Stimulated activated naive CD8-positive, alpha-beta T cell treated with anti-CD3 and anti-CD28 coated beads, Interleukin-15, amount 100 ng/mL, for 72 hours (primary cell): ENCODE data around the gene PIK3R4.
A peak's percentile ranks its signal among the peaks of the same experiment; 100 is the strongest.

Experiments
- ATAC-seq: fragments of 150-1000 bp; cut with Tn5 transposase; 2 replicates; pipeline ENCODE4 v1.10.0; 2021; ENCODE audit warnings: mild to moderate bottlenecking, moderate library complexity
- DNase-seq, 2 donors: peaks; one replicate each; pipeline ENCODE4 v3.0.0; 2021 to 2022
- H3K27ac Mint-ChIP-seq, 2 donors: one replicate each; pipeline ENCODE4 v1.8.0; 2022; ENCODE audit warnings: mild to moderate bottlenecking in 2 of 2, mixed read lengths in 2 of 2, moderate library complexity in 2 of 2
- H3K27me3 Mint-ChIP-seq: one replicate; pipeline ENCODE4 v1.8.0; 2022; ENCODE audit warnings: mixed read lengths
- H3K4me1 Mint-ChIP-seq: one replicate; pipeline ENCODE4 v1.8.0; 2022; ENCODE audit warnings: mild to moderate bottlenecking, mixed read lengths
- H3K4me3 Mint-ChIP-seq, 2 donors: one replicate each; pipeline ENCODE4 v1.8.0; 2022; ENCODE audit warnings: mild to moderate bottlenecking in 2 of 2, mixed read lengths in 2 of 2, moderate library complexity in 1 of 2
- H3K9me3 Mint-ChIP-seq, 2 donors: one replicate each; pipeline ENCODE4 v1.8.0; 2022; ENCODE audit warnings: mixed read lengths in 2 of 2

PIK3R4 gene

DNA sequence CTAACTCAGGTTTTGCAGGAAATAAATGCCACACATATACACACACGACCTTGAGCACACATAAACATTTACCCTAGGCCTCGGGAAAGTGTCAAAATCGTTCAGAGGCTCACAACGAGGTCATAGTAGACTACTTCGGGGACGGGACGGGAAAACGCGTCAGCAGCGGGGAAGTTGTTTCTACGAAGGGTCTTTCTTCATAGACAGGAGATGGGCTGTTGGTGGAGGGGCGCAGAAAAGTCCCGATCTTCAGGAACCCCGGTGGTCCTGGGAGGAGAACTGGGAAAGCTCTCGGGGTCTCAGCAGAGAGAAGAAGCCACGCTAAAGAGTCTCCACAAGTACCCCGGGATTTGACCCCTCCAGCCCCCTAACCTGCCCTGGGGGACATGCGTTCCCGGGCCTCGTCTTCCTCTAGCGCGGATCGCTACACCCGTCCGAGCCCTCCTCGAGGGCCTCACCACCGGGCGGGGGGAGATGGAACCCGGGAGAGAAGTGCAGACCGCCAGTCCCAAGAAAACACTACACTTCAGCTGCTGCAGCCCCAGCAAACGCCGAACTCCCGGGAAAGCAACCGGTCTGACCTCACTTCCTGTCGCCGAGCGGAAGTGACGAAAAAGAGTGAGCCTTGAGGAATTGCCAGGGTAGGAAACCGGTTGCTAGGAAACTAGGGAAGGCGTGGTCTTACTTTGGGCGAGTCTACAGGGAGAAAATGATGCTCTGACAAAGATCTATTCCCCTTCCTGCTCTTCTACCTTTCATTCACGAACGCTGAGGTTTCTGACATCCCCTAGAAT, at the start of gene PIK3R4:
PIK3R4 (minus strand) TSS at position 584 of the 794 bp plus-strand sequence. CDS start 1,611 bp downstream, outside the sequence.
- H3K4me3 Mint-ChIP-seq = peak within 1 kb of the TSS; percentile 88 to 90
- H3K27me3 Mint-ChIP-seq = no peaks in the 10 kb centered on the region
- no peaks in the 10 kb centered on the region for H3K9me3 Mint-ChIP-seq
- DNase-seq (peak; percentile 83 to 94), ATAC-seq (peak; percentile 93)
- H3K27ac Mint-ChIP-seq = peak within 1 kb of the TSS; percentile 94
- peaks cover 49% of the 10 kb centered on the region for H3K4me1 Mint-ChIP-seq

- Mint-ChIP-seq H3K4me3 (no peak overlapping the region), H3K27me3 (peaks cover 15% of the 10 kb centered on the region), H3K9me3 (no peaks in the 10 kb centered on the region), H3K27ac (no peak overlapping the region), H3K4me1 (no peaks in the 10 kb centered on the region)
- no peak for ATAC-seq
- DNase-seq = no peak
These were observed 48.8 kb upstream of the PIK3R4 start for GRCh38 chr3:130795396-130795795.

DNA sequence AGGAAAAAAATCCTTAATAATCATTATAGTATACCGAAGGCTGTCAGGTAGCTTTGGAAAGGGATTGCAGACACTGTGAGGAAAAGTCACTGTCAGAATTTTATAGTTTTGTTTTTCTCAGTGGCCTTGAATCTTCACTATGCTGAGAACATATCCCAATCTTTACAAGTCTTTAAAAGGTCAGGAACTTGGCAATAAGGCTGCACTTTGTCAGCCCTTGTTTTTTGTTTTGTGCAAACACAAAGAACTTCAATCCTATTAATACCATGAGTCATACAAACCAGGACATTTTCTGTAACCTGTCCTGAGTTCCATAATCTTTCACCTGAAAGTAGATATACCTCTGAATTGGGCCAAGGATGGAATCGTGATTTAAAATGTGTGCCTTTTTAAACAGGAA, 45.6 kb upstream of the PIK3R4 start:
- no peaks in the 10 kb centered on the region for H3K9me3 Mint-ChIP-seq
- H3K27me3 Mint-ChIP-seq = peaks cover 23% of the 10 kb centered on the region
- H3K4me1 Mint-ChIP-seq = no peaks in the 10 kb centered on the region
- no peak overlapping the region for H3K4me3 Mint-ChIP-seq
- H3K27ac Mint-ChIP-seq = no peak overlapping the region
- DNase-seq (no peak), ATAC-seq (no peak)

- H3K9me3 Mint-ChIP-seq = no peaks in the 10 kb centered on the region
- ATAC-seq = no peak
These were observed 43.2 kb upstream of the PIK3R4 start for GRCh38 chr3:130789782-130790322.

DNA sequence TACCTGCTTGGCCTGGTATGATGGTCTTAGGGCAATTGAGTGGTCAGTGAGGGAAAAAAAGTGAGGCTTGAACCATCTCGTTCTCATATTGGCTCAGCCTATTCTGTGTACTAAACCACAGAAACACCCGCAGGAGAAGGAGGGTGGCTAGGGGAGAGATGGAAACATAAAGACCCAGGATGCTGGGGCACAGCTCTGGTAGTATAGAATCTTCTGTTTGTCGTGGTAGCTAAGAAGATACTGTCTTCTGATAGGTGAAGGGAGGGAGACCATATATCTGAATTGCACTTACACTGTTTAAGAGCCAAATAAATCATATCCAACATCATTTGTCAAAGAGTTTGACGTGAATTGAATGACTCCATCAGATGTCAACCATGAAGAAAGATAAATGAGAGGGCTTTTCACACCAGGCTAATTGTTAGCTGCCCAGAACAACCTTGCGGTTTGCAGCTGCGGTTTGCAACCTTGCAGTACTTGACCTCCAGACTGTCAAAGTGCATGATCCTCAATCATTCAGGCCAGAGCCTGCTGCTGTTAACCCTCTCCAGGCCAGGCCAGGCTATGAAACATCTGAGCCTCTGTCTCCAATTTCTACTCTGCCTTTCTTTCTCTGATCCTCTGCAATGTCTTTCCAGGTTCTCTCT, 40.9 kb upstream of the PIK3R4 start:
- H3K27ac Mint-ChIP-seq = no peak overlapping the region
- H3K4me3 Mint-ChIP-seq = no peak overlapping the region
- no peaks in the 10 kb centered on the region for H3K9me3 Mint-ChIP-seq
- H3K27me3 Mint-ChIP-seq = peaks cover 14% of the 10 kb centered on the region
- no peak for ATAC-seq
- no peak for DNase-seq
- no peaks in the 10 kb centered on the region for H3K4me1 Mint-ChIP-seq

More at GRCh38 chr3:130789782-130790322, 43.2 kb upstream of the PIK3R4 start:
- Mint-ChIP-seq H3K27ac (no peak overlapping the region), H3K4me3 (no peak overlapping the region), H3K4me1 (no peaks in the 10 kb centered on the region), H3K27me3 (peaks cover 23% of the 10 kb centered on the region)
- no peak for DNase-seq

GRCh38 chr3:130786306-130786705, 39.7 kb upstream of the PIK3R4 start:
- DNase-seq (no peak), ATAC-seq (no peak)
- no peak overlapping the region for H3K27ac Mint-ChIP-seq
- H3K27me3 Mint-ChIP-seq = peaks cover 8% of the 10 kb centered on the region
- no peaks in the 10 kb centered on the region for H3K4me1 Mint-ChIP-seq
- no peaks in the 10 kb centered on the region for H3K9me3 Mint-ChIP-seq
- H3K4me3 Mint-ChIP-seq = no peak overlapping the region

GRCh38 chr3:130783629-130784028, 37.0 kb upstream of the PIK3R4 start:
- DNase-seq = no peak
- Mint-ChIP-seq H3K27me3 (peaks cover 8% of the 10 kb centered on the region), H3K4me1 (no peaks in the 10 kb centered on the region), H3K4me3 (no peak overlapping the region), H3K9me3 (no peaks in the 10 kb centered on the region), H3K27ac (no peak overlapping the region)
- no peak for ATAC-seq

DNA sequence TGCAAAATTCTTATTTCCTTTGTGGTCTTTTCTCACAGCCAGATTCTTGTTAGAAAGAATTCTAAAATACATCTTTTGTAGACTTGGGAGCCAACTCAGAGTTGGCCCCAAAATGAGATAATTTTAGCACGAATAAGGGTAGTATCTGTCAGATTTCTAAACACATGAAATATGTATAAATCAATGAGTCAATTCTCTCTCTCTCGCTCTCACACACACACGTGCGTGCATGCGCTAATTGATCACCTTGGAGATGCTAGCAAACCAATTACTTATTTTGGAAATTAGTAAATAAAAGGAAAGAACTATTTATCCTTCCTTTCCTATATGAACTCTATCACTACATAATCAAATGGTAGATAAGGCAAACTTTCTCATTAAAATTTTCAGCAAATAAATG, 32.9 kb upstream of the PIK3R4 start:
- DNase-seq = no peak
- no peaks in the 10 kb centered on the region for H3K9me3 Mint-ChIP-seq
- peaks cover 11% of the 10 kb centered on the region for H3K27me3 Mint-ChIP-seq
- no peak overlapping the region for H3K4me3 Mint-ChIP-seq
- no peak for ATAC-seq
- no peak overlapping the region for H3K27ac Mint-ChIP-seq
- no peaks in the 10 kb centered on the region for H3K4me1 Mint-ChIP-seq

- Mint-ChIP-seq H3K27ac (no peak overlapping the region), H3K4me3 (no peak overlapping the region), H3K27me3 (peaks cover 11% of the 10 kb centered on the region), H3K9me3 (no peaks in the 10 kb centered on the region), H3K4me1 (no peaks in the 10 kb centered on the region)
- DNase-seq (no peak), ATAC-seq (no peak)
These were observed 32.4 kb upstream of the PIK3R4 start for GRCh38 chr3:130779031-130779430.

DNA sequence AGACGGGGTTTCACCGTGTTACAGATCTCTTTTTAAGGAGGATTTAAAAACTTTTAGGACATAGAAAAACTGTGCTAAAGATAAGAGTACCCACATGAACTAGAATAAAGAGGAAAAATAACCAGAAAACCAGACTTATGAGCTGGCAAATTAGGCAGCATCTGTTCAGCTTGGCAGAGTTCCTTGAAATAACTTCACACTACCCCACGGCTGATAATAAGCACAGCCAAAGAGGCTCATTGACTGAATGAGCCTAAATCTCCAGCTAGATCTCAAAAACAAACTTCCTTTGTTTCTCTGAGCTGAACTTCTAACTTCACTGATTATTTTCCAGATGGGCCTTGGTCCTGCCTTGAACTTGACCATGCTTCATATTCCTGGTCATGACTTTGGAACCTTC, 26.7 kb upstream of the PIK3R4 start:
- no peak for DNase-seq
- peaks cover 14% of the 10 kb centered on the region for H3K27me3 Mint-ChIP-seq
- H3K9me3 Mint-ChIP-seq = no peaks in the 10 kb centered on the region
- no peak overlapping the region for H3K4me3 Mint-ChIP-seq
- no peak for ATAC-seq
- no peak overlapping the region for H3K27ac Mint-ChIP-seq
- no peaks in the 10 kb centered on the region for H3K4me1 Mint-ChIP-seq

DNA sequence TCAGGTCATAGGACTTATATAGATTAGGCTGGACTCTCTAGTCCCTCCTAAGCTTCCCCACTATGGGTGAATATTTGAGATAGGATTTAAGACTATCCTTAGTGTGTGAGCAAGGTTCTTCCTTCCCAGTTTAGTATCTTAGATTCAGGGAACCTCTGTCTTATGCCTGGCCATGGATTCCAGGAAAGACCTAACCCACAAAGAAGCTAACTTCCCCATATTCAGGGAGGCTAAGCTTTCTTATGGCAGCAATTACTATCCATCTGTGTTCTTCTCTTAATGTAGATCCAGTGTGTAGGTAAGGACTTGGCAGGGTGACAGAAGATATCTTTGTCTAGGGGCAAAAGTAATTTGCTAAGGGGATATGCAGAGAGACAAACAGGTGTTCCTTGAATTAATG, 25.5 kb upstream of the PIK3R4 start:
- Mint-ChIP-seq H3K27me3 (peaks cover 18% of the 10 kb centered on the region), H3K4me3 (no peak overlapping the region), H3K4me1 (no peaks in the 10 kb centered on the region), H3K27ac (no peak overlapping the region), H3K9me3 (no peaks in the 10 kb centered on the region)
- no peak for DNase-seq
- no peak for ATAC-seq

DNA sequence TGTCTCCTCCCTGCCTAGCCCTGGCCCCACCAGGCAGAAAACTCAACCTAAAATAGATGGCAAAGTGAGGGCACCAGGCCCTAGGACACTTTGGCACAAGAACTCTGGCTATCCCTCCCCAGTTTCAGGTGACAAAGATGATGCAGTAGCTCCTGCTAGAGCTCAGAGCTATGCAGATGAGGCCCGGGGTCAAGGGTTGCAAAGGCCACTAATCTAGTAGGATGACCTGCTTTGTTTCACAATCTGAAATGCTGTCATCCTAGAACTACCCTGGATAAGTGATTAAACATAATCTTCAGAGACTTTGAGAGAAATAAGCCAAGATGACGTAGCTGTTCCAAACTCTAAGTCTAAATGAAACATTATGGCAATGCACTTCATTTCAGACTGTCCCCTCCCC, 24.0 kb upstream of the PIK3R4 start:
- Mint-ChIP-seq H3K4me1 (no peaks in the 10 kb centered on the region), H3K27ac (no peak overlapping the region), H3K9me3 (no peaks in the 10 kb centered on the region), H3K4me3 (no peak overlapping the region), H3K27me3 (peaks cover 19% of the 10 kb centered on the region)
- ATAC-seq (no peak), DNase-seq (no peak)

DNA sequence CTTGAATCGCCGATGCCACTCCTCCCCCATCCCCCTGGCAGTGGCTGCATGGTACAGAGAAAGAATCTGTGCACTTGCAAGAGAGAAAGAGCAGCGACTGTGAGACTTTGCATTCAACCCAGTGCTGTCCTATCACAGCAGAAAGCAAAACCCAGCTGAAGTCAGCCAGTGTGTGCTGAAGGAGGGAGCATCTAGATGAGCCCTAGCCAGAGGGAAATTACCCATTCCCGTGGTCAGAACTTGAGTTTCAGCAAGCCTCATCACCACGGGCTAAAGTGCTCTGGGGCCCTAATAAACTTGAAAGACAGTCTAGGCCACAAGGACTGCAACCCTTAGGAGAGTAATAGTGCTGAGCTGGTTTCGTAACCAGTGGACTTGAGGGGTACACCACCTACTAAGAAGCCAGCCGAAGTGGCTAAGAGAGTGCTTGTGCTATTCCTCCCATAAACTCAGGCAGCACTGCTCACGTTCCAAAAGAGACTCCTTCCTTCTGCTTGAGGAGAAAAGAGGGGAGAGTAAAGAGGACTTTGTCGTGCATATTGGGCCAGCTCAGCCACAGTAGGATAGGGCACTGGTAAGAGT, 15.2 kb upstream of the PIK3R4 start:
- H3K27me3 Mint-ChIP-seq = peaks cover 25% of the 10 kb centered on the region
- DNase-seq = no peak
- peak overlapping the region in 1 of 2 donors; percentile 20 for H3K27ac Mint-ChIP-seq
- no peak overlapping the region for H3K4me3 Mint-ChIP-seq
- ATAC-seq = peak; percentile 28
- no peaks in the 10 kb centered on the region for H3K9me3 Mint-ChIP-seq
- peaks cover 11% of the 10 kb centered on the region for H3K4me1 Mint-ChIP-seq

- Mint-ChIP-seq H3K27me3 (peaks cover 21% of the 10 kb centered on the region), H3K9me3 (no peaks in the 10 kb centered on the region), H3K4me3 (no peak overlapping the region), H3K27ac (no peak overlapping the region), H3K4me1 (peaks cover 11% of the 10 kb centered on the region)
- ATAC-seq = no peak
- DNase-seq = no peak
These were observed 14.3 kb upstream of the PIK3R4 start for GRCh38 chr3:130760922-130761321.

- DNase-seq (peak; percentile 36 to 51), ATAC-seq (peak; percentile 80)
- Mint-ChIP-seq H3K27ac (no peak overlapping the region), H3K4me3 (peak overlapping the region in 1 of 2 donors; percentile 19), H3K9me3 (no peaks in the 10 kb centered on the region), H3K27me3 (peaks cover 10% of the 10 kb centered on the region), H3K4me1 (peaks cover 11% of the 10 kb centered on the region)
These were observed 13.2 kb upstream of the PIK3R4 start for GRCh38 chr3:130759692-130760338.
